GM12801 (cell line): ENCODE data around the gene PHPT1.

Experiments used
- TF ChIP-seq, protein P1 (sequence below): IDR thresholded peaks from one replicate; pipeline ENCODE4 v1.5.1; 2011; ENCODE audit warnings: control low read depth; ENCODE audit not compliant: insufficient read length; ENCODE audit errors: extremely low read depth

Gene PHPT1

DNA sequence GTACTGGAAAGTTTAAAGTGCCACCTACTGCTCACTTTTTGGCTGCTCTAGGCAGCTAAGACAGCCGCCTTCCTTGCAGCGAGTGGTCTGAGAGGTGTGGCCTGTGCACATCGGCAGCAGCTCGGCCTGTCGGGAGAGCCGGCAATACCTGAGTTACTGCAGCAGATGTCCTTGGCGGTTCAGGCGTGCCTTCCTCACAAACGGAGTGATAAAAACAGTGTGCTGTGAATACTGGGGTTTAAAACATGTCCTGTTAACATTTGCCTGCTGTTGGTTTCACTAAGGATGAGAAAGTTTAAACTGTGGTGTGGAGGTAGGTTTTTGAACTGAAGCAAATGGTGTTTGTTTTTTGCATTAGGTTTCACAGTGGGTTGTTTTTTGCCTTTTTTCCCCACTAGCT is 50.0 kb downstream of the PHPT1 start:
- TF ChIP-seq, protein P1, sequence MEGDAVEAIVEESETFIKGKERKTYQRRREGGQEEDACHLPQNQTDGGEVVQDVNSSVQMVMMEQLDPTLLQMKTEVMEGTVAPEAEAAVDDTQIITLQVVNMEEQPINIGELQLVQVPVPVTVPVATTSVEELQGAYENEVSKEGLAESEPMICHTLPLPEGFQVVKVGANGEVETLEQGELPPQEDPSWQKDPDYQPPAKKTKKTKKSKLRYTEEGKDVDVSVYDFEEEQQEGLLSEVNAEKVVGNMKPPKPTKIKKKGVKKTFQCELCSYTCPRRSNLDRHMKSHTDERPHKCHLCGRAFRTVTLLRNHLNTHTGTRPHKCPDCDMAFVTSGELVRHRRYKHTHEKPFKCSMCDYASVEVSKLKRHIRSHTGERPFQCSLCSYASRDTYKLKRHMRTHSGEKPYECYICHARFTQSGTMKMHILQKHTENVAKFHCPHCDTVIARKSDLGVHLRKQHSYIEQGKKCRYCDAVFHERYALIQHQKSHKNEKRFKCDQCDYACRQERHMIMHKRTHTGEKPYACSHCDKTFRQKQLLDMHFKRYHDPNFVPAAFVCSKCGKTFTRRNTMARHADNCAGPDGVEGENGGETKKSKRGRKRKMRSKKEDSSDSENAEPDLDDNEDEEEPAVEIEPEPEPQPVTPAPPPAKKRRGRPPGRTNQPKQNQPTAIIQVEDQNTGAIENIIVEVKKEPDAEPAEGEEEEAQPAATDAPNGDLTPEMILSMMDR, result no peak

DNA sequence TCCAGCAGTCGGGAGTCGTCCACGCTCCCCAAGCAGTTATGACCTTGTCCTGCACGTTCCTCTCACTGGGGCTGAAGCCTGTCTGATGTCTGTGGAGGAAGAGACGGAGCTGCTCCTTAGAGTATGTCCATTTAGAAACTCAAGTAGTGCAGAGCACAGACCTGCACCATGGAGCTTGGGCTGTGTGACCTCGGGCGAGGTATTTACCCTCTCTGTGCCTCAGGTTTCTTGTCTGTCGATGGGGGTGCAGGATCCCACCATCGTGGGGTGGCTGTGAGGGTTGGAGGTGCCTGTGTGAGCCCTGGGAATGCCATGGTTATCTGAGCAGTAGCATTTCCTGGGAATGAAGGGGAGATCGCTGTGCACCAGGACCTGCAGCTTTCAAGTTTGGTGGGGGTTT is 51.3 kb downstream of the PHPT1 start:
- TF ChIP-seq, protein P1, result no peak
